Measurements from ENCODE around the gene SULT2B1.

Gene SULT2B1

DNA sequence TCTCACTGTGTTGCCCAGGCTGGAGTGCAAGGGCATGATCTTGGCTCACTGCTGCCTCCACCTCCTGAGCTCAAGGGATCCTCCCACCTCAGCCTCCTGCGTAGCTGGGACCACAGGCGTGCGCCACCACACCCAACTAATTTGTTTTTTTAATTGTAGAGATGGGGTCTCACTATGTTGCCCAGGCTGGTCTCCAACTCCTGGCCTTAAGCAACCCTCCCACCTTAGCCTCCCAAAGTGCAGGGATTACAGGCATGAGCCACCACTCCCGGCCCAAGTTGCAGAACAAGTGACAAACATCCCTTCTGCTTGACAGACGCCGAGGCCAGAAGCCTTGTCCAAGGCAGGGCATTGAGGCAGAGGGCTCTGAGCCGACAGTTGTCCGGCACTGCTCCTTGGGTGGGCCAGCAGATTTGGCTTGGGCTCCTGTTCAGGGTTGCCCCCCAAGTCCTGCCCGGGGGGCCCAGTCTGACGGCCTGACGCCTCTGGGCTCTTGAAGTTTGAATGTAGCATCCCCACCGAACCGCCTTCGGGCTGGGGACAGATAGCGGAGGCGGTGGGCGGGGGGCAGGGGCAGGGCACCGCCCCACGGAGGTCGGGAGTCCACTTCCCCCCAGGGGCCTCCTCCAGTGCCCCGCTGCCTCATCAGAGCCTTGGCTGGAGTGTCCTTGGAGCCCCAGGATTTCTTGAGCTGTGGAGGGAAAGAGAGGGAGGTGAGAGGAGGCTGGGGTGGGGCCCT lies 48.9 kb downstream of the SULT2B1 start:
- no peak for DNase-seq (ENCODE audit: low read depth in 2 of 2)

DNA sequence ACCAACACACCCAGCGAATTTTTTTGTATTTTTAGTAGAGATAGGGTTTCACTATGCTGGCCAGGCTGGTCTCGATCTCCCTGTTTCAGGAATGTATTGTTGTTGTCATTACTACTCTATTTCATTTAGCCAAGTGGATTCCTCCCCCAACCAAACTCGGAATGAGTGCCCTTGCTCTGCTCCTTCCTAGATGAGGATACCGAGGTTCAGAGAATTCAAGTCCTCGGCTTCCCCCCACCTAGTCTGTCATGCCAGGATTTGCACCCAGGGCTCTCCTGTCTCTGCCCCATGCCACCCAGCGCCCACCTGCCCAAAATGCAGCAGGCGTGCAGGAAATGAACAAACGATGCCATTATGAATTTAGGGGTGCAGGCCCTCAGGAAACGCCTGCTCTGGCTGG lies 51.0 kb downstream of the SULT2B1 start:
- DNase-seq (ENCODE audit: low read depth in 2 of 2) = no peak

DNA sequence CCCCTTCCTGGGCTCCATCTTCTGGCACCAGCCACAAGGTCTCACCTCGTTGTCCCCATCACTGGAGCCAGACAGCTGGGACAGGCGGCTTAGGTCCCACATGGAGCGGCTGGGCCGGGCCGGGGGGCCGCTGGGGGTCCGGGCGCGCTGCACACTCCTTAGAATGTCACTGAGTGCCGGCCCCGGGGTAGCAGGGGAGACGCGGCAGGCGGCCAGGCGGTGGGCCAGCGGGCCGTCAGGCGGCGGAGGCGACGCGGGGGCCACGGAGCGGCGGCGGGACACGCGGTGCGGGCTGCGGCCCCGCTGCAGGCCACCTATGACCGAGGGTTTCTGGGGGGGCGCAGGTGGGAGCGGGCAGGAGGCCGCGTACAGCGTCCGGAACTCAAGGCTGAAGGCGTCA lies 51.5 kb downstream of the SULT2B1 start:
- no peak for DNase-seq (ENCODE audit: low read depth in 2 of 2)

DNA sequence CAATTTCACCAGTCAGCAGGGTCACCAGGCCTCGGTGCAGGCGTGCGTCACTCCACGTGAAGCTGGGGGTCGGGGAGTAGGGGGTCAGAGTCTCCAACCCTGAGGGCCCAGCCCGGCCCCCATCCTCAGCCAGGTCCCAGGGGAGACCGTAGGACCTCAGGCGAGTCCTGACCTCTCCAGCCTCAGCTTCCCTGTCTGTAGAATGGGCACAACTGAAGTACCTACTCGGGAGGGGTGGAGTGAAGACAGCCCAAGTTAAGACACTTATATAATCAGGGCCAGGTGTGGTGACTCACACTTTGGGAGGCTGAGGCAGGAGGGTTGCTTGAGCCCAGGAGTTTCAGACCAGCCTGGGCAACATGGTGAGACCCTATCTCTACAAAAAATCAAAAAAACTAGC lies 51.9 kb downstream of the SULT2B1 start:
- DNase-seq (ENCODE audit: low read depth in 2 of 2) = no peak

DNA sequence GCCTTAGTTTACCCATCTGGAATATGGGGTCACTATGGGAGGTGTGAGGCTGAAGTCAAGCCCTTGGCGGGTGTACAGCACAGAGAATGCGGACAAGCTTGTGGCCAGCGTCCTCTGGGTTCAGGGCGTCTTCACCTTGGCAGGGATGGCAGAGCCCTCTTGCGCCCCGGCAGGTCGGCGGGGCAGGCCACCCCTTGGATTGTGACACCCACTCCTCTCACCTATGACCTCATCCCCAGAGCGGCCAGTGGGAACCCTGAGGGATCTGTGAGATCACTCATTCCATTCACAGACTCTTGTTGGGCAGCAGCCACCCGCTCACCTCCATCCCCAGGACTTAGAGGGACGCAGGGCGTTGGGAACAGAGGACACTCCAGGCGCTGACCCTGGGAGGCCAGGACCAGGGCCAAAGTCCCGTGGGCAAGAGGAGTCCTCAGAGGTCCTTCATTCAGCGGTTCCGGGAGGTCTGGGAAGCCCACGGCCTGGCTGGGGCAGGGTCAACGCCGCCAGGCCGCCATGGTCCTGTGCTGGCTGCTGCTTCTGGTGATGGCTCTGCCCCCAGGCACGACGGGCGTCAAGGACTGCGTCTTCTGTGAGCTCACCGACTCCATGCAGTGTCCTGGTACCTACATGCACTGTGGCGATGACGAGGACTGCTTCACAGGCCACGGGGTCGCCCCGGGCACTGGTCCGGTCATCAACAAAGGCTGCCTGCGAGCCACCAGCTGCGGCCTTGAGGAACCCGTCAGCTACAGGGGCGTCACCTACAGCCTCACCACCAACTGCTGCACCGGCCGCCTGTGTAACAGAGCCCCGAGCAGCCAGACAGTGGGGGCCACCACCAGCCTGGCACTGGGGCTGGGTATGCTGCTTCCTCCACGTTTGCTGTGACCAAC lies 54.7 kb downstream of the SULT2B1 start, which contains the start of gene SPACA4:
SPACA4 (plus strand) TSS at position 280 of the 896 bp plus-strand sequence; CDS start at position 517, 237 bp downstream.
- no peak for DNase-seq (ENCODE audit: low read depth in 2 of 2)

DNA sequence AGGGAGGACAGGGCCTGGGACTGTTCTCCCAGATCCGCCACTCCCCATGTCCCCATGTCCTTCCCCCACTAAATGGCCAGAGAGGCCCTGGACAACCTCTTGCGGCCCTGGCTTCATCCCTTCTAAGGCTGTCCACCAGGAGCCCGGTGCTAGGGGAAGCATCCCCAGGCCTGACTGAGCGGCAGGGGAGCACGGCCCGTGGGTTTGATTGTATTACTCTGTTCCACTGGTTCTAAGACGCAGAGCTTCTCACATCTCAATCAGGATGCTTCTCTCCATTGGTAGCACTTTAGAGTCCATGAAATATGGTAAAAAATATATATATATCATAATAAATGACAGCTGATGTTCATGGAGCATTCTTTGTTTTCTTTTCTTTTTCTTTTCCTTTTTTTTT lies 55.4 kb downstream of the SULT2B1 start:
- no peak for DNase-seq (ENCODE audit: low read depth in 2 of 2)

DNA sequence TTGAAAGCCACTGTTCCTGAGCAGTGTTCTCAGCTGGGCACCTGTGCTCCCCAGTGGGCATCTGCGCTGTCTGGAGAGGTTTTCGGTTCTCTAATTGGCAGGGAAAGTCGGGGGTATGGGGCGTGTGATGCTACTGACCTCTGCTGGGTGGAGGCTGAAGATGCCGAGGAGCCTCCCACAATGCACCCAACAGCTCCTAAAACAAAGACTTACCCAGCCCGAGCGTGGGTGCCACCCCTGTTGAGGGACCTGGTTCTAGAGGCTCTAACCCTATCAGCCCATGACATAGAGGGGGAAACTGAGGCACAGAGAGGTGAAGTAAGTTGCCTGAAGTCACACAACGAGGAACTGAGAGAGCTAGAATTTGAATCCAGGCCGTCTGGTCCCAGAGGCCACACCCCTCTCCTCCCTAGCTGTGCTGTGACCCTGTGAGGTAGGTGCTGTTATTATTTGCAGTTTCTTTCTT lies 56.9 kb downstream of the SULT2B1 start:
- DNase-seq (ENCODE audit: low read depth in 2 of 2) = no peak

DNA sequence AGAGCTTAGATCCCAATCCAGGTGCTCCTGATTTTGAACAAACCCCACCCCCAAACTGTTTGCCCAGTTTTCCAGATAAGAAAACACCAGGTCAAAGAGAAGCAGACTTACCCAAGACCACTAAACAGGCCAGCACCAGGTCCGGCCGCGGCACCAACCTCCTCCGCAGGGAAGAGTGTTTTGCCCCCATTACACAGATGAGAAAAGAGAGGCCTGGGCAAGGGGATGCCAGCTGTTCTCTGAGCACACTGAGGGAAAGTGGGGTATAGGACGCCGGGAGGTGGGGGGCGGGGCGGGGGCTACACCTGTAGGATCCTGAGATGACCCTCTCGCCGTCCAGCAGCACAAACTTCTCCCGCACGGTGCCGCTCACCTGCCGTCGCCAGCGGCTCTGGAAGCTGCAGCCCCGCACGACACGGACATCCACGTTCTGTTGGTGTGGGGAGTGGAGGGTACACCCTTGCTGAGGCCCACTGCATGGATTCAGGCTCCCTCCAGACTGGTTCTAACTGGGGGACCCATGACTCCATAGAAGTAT lies 57.7 kb downstream of the SULT2B1 start:
- no peak for DNase-seq (ENCODE audit: low read depth in 2 of 2)

DNA sequence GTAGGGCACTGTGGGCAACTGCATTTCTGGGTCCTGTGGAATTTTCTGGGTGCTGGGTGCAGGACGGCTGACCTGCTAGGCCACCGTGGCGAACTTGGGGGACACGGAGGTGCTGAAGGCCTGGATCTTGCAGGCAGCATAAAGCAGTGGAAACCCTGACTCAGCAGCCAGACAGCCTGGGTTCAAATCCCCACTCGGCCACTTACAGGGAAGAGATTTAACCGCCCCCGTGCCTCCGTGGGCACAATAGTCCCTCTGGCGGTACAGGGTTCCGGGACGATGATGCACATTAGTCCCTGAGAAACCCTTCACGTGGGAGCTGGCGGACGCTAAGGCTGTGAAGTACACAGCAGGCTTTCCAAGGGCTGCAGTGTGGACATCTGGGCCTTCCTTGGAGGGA lies 59.9 kb downstream of the SULT2B1 start:
- no peak for DNase-seq (ENCODE audit: low read depth in 2 of 2)

DNA sequence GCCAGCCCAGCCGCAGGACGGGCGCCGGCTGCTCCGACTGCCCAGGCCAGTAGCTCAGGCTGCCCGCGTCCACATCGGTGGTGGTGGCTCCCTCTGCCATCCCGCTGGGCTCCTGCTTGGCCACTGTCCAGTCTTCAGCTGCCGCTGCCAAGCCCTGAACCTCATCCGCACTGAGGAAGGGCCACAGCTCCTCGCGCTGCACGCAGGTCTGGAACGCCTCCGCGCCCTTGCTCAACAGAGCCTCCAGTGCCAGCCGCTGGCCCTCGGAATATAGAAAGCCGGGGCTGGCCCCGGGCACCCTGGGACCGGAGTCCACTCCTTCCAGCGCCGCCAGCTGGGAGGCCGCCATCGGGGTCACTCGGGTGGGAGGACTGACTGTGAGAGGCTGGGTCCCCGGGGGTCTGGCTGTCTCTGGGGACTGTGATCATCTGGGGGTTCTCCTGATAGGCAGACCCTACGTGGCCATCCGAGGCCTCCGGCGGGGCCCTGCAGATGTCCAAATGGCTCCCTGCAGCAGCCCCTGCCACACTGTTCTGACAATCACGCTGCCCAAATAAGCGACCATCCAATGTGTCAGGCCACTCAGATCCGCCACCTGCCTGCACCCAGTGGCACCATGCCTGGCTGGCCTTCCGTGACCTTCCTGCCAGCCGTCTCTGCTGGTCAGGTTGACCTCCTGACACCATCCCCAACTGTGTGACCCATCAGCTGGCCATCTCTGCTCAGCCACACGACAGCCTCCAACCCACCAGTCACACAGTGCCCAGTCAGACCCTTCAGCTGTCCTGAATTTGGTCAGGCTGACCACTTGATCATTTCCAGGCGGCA lies 61.3 kb downstream of the SULT2B1 start:
- DNase-seq (ENCODE audit: low read depth in 2 of 2) = no peak

DNA sequence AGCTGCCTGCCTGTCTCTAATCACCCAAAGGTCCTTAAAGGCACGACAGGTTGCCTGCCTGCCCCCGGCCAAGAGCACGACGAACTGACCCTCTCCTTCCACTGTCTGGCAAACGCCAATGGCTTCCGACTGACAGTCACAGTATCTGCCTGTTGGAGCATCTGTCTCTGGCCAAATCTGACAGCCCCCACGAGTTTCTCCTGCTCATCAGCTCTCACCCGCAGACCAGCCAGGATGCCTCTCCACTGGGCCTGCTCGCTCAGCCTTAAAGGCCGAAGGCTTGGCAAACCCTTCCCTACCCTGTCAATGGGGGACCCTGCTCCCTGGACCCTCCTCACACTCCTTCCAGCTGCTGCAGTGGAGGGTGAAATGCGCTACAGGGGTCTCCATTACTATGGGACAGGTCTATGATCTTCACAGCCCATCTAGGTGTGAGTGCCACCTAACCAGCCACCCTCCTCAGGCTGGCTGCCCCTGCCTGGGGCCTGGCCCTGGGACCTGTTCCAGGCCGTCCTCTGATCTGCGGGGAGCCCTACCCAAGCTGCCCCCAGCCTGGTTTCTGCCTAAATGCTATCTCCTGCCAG lies 62.0 kb downstream of the SULT2B1 start:
- no peak for DNase-seq (ENCODE audit: low read depth in 2 of 2)

DNA sequence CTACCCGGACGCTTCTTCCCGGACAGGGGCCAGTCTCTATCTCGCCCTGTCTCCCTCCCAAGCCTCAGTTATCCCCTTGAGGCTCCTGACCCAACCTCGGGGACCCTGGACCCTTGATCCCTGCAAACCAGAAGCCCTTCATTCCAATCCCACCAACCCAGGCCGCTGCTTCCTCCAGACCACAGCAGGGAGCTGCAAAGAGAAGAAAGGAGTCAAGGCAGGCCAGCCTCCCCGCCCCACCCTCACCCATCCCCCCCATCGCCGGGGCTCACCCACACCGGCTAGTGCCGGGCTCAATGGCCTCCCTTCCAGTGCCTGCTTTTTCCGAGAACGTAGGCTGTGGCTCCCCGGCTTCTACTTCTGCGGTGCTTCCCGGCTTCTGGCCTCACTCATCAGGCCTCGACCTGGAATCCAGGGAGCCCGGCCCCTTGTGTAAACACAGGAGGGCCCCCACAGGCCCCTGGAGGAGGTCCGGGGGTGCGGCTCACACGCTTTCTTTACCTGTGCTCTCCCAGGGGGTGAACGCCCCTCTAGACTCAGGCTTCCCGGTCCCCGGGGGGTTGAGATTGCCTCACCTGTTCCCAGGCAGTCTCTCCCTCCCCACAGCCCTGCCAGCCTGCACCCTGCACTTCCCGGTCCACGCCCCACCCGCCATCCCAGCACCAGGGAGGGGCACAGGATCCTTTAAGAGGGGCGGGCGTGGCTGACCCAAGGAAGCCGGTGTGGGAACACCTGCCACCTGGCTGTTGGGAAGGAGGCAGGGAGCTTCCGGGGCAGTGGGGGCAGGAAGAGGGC lies 62.7 kb downstream of the SULT2B1 start, which contains the start of gene FAM83E:
FAM83E (minus strand) TSS at position 641 of the 795 bp plus-strand sequence. CDS start 1,704 bp downstream, outside the sequence.
- DNase-seq (ENCODE audit: low read depth in 2 of 2) = no peak

DNA sequence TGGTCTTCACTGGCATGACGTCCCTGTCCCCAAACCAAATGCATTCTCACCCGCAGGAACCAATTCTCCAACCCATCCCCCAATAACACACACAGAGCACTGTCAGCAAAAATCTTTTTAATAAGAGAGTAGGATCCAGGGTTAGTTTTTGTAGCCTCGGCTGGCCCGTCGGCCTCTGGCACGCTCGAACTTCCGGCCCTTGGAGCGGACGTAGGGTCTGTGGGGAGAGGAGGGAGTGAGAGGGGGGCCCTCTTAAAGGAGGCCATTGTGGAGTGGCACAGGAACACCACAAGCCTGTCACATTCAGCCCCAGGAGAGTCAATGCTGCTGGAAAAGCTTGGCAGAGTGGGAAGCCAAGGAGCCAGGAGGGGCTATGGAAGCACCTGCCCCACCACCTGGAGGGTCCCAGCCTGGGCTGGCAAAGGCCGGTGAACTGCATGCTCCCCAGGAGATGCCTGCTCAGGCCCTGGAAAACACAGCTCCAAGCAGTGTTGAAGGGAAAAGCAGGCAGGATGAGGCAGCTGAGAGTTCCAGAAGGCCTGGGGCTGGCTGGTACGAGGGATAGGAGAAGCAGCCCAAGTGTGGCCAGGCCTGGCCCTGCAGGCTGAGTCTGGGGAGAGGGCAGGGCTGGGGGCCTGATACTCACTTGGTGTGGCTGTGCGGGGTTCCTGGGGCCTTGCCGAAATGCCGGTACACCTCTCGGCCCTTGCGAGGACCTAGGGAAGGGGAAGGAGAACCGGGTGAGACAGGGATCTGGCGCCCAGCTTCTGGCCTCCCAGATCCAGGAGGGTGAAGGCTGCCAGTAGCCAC lies 63.5 kb downstream of the SULT2B1 start:
- DNase-seq (ENCODE audit: low read depth in 2 of 2) = no peak

DNA sequence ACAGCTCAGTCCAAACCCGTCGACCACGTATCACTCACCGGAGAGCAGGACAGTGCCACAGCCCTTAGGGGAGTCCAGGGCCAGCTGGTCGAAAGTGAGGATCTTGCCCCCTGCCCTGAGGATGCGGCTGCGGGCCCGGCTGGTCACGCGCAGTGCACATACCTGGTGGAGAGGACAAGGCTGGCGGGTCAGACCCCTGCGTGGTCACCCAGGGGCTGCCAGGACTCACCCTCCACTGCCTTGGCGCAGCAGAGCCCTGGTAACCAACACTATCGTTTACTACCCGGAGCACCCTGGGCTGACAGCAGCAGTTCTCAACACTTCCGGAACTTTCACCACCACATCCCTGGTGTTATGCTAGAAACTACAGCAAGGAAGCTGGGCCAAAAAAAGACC lies 64.1 kb downstream of the SULT2B1 start:
- DNase-seq (ENCODE audit: low read depth in 2 of 2) = no peak

DNA sequence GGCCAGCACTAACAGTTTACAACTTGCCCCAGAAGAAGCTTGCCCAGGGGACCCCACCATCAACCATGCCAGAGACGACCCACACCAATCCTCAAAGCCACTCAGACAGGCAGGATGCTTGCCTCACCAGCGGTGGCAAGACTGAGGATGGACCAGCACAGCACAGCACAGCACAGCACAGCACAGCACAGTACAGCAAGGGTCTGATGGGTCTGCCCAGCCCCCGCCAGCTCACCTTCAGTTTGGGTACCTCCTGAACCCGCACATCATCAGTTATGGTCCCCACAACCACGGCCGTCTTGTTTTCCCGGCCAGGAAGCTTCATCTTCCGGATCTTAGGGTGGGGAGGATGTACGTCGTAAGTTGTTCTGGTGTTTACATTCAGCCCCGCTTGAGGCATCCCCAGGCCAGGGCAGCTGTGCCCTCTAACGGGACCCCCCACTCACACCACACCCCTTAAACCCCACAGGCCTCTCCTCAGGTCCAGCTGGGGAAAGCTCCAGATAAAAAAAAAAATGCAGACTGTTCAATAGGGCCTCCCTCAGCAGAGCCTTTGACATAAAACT lies 64.6 kb downstream of the SULT2B1 start:
- DNase-seq (ENCODE audit: low read depth in 2 of 2) = no peak

DNA sequence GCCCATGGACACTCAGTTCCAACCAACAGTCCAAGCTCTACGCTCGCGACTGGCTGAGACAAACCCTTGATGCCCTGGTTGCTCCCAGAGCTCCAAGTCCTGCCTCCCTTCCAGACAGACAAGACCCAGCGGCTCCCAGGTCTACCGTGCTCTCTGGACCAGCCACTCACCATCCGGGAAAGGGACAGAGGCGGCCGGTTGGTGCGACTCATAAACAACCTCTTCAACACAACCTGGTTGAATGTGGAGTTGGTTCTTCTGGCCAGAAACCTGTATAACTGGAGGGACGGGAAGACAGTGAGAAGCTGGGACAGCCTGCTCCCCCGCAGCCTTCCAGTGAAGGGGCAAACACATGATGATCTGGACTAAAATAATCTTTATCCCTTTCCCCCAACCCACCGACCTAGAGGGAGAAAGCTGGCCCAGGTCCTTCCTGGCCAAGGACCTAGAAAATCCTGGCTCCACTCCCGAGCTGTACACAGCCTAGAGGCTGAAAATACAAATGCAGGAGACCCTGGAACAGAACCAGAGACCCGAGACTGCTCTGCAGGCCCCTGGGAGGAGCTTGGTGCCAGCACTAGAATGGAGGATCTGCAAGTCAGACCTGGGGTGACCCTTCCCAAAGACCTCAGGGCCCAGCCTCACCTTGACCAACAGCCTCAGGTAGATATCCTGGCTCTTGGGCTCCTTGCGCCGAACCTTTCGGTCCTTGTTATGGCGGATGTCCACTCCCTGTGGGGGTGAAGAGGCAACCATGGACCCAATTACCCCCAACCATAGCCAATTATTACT lies 65.4 kb downstream of the SULT2B1 start:
- DNase-seq (ENCODE audit: low read depth in 2 of 2) = no peak

DNA sequence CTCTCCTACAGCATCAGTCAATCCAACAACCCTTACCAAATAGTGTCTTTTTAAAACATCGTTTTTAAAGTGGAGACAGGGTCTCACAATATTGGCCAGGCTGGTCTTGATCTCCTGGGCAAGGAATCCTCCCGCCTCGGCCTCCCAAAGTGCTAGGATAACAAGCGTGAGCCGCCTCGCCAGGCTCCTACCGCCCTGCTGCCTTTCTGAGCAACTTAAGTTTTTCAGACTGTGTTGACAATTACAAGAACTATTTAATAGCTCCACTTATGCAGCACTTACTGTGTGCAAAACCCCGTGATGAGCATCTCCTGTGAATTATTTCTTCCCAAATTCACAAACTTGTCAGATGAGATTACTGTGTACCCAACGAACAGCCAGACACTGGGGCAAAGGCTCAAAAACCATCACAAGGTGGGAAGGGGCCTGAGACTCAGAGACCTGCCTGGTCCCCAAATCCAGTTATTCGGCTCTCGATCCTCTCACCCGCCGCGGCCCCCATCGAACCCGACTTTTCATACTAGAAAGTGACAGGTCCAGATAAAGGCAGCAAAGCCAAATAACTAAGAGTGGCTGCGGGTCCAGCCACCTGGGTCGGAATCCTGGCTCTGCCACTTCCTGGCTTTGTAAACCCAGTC lies 66.4 kb downstream of the SULT2B1 start:
- no peak for DNase-seq (ENCODE audit: low read depth in 2 of 2)

Measured in stimulated activated CD4-positive, alpha-beta T cell treated with anti-CD3 and anti-CD28 coated beads, Interleukin-4, amount 100 ng/mL, for 48 hours (primary cell).